Activated T-cell treated with anti-CD3 and anti-CD28 coated beads, Interleukin-2, amount 50 U/mL, for 72 hours (primary cell): ENCODE measurements around the gene TXNDC12. TPM values are rescaled to one million over a fixed set of nuclear protein-coding genes. Genes with fewer than 3 reads are reported as not detected.
A peak's percentile ranks its signal among the peaks of the same experiment; 100 is the strongest.
"Not testable (repeated sequence)": the region's sequence is repeated elsewhere in the genome, so short reads cannot be mapped to it uniquely, and the experiment has no call there.

ENCODE experiments used
- ATAC-seq, 2 donors: fragments of 150-1000 bp; cut with Tn5 transposase; replicated peaks in 1 of 2; 2 replicates each; pipeline ENCODE4 v1.10.0; 2021; ENCODE audit warnings: moderate library complexity in 2 of 2, mild to moderate bottlenecking in 1 of 2
- DNase-seq, 2 donors: peaks; one replicate each; pipeline ENCODE4 v3.0.0; 2021 to 2022; ENCODE audit warnings: mixed read lengths in 1 of 2
- H3K27ac Mint-ChIP-seq: one replicate; pipeline ENCODE4 v1.8.0; 2022; ENCODE audit warnings: mild to moderate bottlenecking, moderate library complexity, mixed read lengths
- H3K27me3 Mint-ChIP-seq: one replicate; pipeline ENCODE4 v1.8.0; 2022; ENCODE audit warnings: low read depth, mixed read lengths
- H3K36me3 Mint-ChIP-seq, 2 donors: one replicate each; pipeline ENCODE4 v1.8.0; 2022; ENCODE audit warnings: mixed read lengths in 2 of 2, mild to moderate bottlenecking in 1 of 2; ENCODE audit not compliant: insufficient read depth in 2 of 2
- H3K4me1 Mint-ChIP-seq: one replicate; pipeline ENCODE4 v1.8.0; 2022; ENCODE audit warnings: low read depth, mixed read lengths
- H3K4me3 Mint-ChIP-seq, 2 donors: one replicate each; pipeline ENCODE4 v1.8.0; 2022; ENCODE audit warnings: mild to moderate bottlenecking in 2 of 2, mixed read lengths in 2 of 2, moderate library complexity in 2 of 2
- H3K9me3 Mint-ChIP-seq, 2 donors: one replicate each; pipeline ENCODE4 v1.8.0; 2022; ENCODE audit warnings: mixed read lengths in 2 of 2
- total RNA-seq, 2 donors: library from RNA; stranded (reverse); gene quantifications; one replicate each; pipeline ENCODE4 v1.2.3, GENCODE V29; 2022

Gene TXNDC12
- total RNA-seq, 2 donors from 2014 or later: 50.5 to 54.2 TPM

GRCh38 chr1:52005548-52005947 lies 49.4 kb downstream of the TXNDC12 start:
- H3K4me3 Mint-ChIP-seq, H3K27ac Mint-ChIP-seq, H3K9me3 Mint-ChIP-seq, DNase-seq, ATAC-seq, H3K4me1 Mint-ChIP-seq, H3K36me3 Mint-ChIP-seq: not testable (repeated sequence)
- peaks cover 24% of the 10 kb centered on the region for H3K27me3 Mint-ChIP-seq

- H3K9me3 Mint-ChIP-seq: no peaks in the 10 kb centered on the region
- peaks cover 24% of the 10 kb centered on the region for H3K27me3 Mint-ChIP-seq
- no peaks in the 10 kb centered on the region for H3K4me1 Mint-ChIP-seq
- DNase-seq: no peak
- no peak overlapping the region for H3K4me3 Mint-ChIP-seq
- no peak overlapping the region for H3K27ac Mint-ChIP-seq
- no peaks in the 10 kb centered on the region for H3K36me3 Mint-ChIP-seq
- no peak for ATAC-seq
Observed at GRCh38 chr1:52003877-52004276, 51.1 kb downstream of the TXNDC12 start.

- Mint-ChIP-seq H3K9me3 (no peaks in the 10 kb centered on the region), H3K27ac (no peak overlapping the region), H3K36me3 (no peaks in the 10 kb centered on the region), H3K4me1 (no peaks in the 10 kb centered on the region), H3K4me3 (no peak overlapping the region), H3K27me3 (peaks cover 21% of the 10 kb centered on the region)
- peak; percentile 58 to 81 for DNase-seq
- peak; percentile 86 to 89 for ATAC-seq
Observed at GRCh38 chr1:52002038-52002917, 52.7 kb downstream of the TXNDC12 start.

GRCh38 chr1:51998701-51999100 lies 56.3 kb downstream of the TXNDC12 start:
- ATAC-seq: no peak
- H3K4me3 Mint-ChIP-seq: no peak overlapping the region
- H3K27me3 Mint-ChIP-seq: peaks cover 9% of the 10 kb centered on the region

GRCh38 chr1:51997974-51998382 lies 57.0 kb downstream of the TXNDC12 start:
- H3K4me3 Mint-ChIP-seq: no peak overlapping the region
- no peaks in the 10 kb centered on the region for H3K36me3 Mint-ChIP-seq
- ATAC-seq (no peak), DNase-seq (no peak)
- no peaks in the 10 kb centered on the region for H3K4me1 Mint-ChIP-seq
- no peaks in the 10 kb centered on the region for H3K9me3 Mint-ChIP-seq
- peaks cover 16% of the 10 kb centered on the region for H3K27me3 Mint-ChIP-seq
- no peak overlapping the region for H3K27ac Mint-ChIP-seq

More at GRCh38 chr1:51998701-51999100, 56.3 kb downstream of the TXNDC12 start:
- no peaks in the 10 kb centered on the region for H3K36me3 Mint-ChIP-seq
- no peak for DNase-seq
- no peaks in the 10 kb centered on the region for H3K9me3 Mint-ChIP-seq
- H3K27ac Mint-ChIP-seq: no peak overlapping the region
- no peaks in the 10 kb centered on the region for H3K4me1 Mint-ChIP-seq

- Mint-ChIP-seq H3K4me3 (peak within 1 kb of the TSS; percentile 82 to 86), H3K4me1 (peaks cover 9% of the 10 kb centered on the region), H3K27ac (no peak within 1 kb of the TSS), H3K9me3 (no peaks in the 10 kb centered on the region), H3K36me3 (no peaks in the 10 kb centered on the region), H3K27me3 (peaks cover 44% of the 10 kb centered on the region)
- peak; percentile 84 to 88 for DNase-seq
- peak; percentile 98 to 99 for ATAC-seq
Observed at GRCh38 chr1:51990478-51990965, 64.5 kb downstream of the TXNDC12 start, which contains the start of gene RAB3B. Gene RAB3B (minus strand): TSS chr1:51990700. CDS start chr1:51977117, 13,583 bp downstream.

GRCh38 chr1:51989582-51990477 lies 65.2 kb downstream of the TXNDC12 start:
- Mint-ChIP-seq H3K27ac (no peak overlapping the region), H3K4me1 (peaks cover 9% of the 10 kb centered on the region), H3K4me3 (peak overlapping the region; percentile 55 to 72), H3K27me3 (peaks cover 44% of the 10 kb centered on the region), H3K36me3 (no peaks in the 10 kb centered on the region), H3K9me3 (no peaks in the 10 kb centered on the region)
- no peak for DNase-seq
- ATAC-seq: no peak

- peaks cover 35% of the 10 kb centered on the region for H3K27me3 Mint-ChIP-seq
- H3K27ac Mint-ChIP-seq: no peak overlapping the region
- H3K4me1 Mint-ChIP-seq: peaks cover 9% of the 10 kb centered on the region
- no peak overlapping the region for H3K4me3 Mint-ChIP-seq
- DNase-seq: no peak
- ATAC-seq: no peak
- H3K9me3 Mint-ChIP-seq: no peaks in the 10 kb centered on the region
- no peaks in the 10 kb centered on the region for H3K36me3 Mint-ChIP-seq
Observed at GRCh38 chr1:51988254-51988653, 66.7 kb downstream of the TXNDC12 start.

GRCh38 chr1:51986718-51987117 lies 68.3 kb downstream of the TXNDC12 start:
- no peak for ATAC-seq
- no peak for DNase-seq
- H3K27ac Mint-ChIP-seq: no peak overlapping the region
- H3K4me1 Mint-ChIP-seq: peaks cover 9% of the 10 kb centered on the region
- no peaks in the 10 kb centered on the region for H3K9me3 Mint-ChIP-seq
- H3K4me3 Mint-ChIP-seq: no peak overlapping the region
- no peaks in the 10 kb centered on the region for H3K36me3 Mint-ChIP-seq
- H3K27me3 Mint-ChIP-seq: peaks cover 20% of the 10 kb centered on the region

GRCh38 chr1:51982161-51982560 lies 72.8 kb downstream of the TXNDC12 start:
- DNase-seq (no peak), ATAC-seq (no peak)
- no peaks in the 10 kb centered on the region for H3K36me3 Mint-ChIP-seq
- H3K27ac Mint-ChIP-seq: no peak overlapping the region
- no peaks in the 10 kb centered on the region for H3K4me1 Mint-ChIP-seq
- H3K9me3 Mint-ChIP-seq: no peaks in the 10 kb centered on the region
- no peak overlapping the region for H3K4me3 Mint-ChIP-seq
- no peaks in the 10 kb centered on the region for H3K27me3 Mint-ChIP-seq

GRCh38 chr1:51981555-51981954 lies 73.4 kb downstream of the TXNDC12 start:
- Mint-ChIP-seq H3K27me3 (no peaks in the 10 kb centered on the region), H3K9me3 (no peaks in the 10 kb centered on the region), H3K36me3 (no peaks in the 10 kb centered on the region), H3K27ac (no peak overlapping the region), H3K4me1 (no peaks in the 10 kb centered on the region), H3K4me3 (no peak overlapping the region)
- DNase-seq (no peak), ATAC-seq (no peak)

- Mint-ChIP-seq H3K27ac (no peak overlapping the region), H3K9me3 (no peaks in the 10 kb centered on the region), H3K4me1 (peaks cover 14% of the 10 kb centered on the region), H3K4me3 (no peak overlapping the region), H3K36me3 (peaks cover 0 to 1% of the 10 kb centered on the region in 2 donors), H3K27me3 (no peaks in the 10 kb centered on the region)
- DNase-seq: no peak
- ATAC-seq: no peak
Observed at GRCh38 chr1:51978099-51978498, 76.9 kb downstream of the TXNDC12 start.
